GM12874 (cell line): ENCODE data around the gene CDT1.

Experiments
- TF ChIP-seq, protein P1 (sequence below): IDR thresholded peaks from 2 replicates; pipeline ENCODE4 v1.5.1; 2011; ENCODE audit warnings: low read depth, mild to moderate bottlenecking, control low read depth, low read length, moderate library complexity; ENCODE audit not compliant: insufficient read depth

The CDT1 gene

DNA sequence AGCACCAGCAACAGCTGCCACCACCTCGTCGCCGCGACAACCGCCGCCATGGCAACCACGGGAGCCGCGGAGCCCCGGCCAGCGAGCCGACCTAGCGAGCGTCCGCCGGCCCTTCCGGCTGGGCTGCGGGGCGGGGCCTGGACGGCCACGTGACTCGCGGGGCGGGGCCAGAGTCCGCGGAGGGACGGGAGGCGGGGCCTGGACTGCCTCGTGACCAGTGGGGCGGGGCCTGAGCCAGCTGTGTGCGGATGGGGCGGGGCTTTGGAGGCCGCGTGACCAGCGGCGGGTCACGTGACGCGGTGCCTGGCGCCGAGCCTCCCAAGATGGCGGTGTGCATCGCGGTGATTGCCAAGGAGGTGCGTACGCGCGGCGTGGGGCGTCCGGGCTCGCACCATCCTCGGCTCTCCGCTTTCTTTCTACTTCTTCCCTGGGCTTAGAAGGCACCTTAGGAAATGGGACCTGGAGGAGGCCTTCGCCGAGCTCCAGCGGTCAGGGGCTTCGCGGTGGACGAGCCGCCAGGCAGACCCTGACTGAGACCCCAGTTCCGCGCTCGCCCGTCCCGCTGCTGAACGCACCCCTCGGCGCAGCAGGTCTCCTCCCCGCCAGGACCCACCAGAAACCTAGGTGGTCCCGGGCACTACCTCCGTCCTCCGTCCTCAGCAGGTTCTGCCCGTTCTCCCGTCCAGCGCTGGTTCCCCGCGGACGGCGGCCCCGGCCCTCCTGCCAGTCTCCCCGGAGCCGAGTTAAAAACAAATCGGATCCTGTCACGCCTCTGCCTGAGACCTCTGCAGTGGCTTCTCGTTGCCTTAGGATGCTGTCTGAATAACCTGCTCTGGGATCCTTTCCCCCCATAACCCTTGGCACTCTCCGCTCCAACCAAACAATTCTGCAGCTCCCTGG, 53.5 kb downstream of the CDT1 start, which contains the start of the genes GALNS and TRAPPC2L:
GALNS (minus strand) TSS at position 120 of the 900 bp plus-strand sequence; CDS start at position 50, 70 bp downstream.
TRAPPC2L (plus strand) TSS at position 300 of the 900 bp plus-strand sequence; CDS start at position 324, 24 bp downstream.
- TF ChIP-seq, protein P1, sequence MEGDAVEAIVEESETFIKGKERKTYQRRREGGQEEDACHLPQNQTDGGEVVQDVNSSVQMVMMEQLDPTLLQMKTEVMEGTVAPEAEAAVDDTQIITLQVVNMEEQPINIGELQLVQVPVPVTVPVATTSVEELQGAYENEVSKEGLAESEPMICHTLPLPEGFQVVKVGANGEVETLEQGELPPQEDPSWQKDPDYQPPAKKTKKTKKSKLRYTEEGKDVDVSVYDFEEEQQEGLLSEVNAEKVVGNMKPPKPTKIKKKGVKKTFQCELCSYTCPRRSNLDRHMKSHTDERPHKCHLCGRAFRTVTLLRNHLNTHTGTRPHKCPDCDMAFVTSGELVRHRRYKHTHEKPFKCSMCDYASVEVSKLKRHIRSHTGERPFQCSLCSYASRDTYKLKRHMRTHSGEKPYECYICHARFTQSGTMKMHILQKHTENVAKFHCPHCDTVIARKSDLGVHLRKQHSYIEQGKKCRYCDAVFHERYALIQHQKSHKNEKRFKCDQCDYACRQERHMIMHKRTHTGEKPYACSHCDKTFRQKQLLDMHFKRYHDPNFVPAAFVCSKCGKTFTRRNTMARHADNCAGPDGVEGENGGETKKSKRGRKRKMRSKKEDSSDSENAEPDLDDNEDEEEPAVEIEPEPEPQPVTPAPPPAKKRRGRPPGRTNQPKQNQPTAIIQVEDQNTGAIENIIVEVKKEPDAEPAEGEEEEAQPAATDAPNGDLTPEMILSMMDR = no peak

DNA sequence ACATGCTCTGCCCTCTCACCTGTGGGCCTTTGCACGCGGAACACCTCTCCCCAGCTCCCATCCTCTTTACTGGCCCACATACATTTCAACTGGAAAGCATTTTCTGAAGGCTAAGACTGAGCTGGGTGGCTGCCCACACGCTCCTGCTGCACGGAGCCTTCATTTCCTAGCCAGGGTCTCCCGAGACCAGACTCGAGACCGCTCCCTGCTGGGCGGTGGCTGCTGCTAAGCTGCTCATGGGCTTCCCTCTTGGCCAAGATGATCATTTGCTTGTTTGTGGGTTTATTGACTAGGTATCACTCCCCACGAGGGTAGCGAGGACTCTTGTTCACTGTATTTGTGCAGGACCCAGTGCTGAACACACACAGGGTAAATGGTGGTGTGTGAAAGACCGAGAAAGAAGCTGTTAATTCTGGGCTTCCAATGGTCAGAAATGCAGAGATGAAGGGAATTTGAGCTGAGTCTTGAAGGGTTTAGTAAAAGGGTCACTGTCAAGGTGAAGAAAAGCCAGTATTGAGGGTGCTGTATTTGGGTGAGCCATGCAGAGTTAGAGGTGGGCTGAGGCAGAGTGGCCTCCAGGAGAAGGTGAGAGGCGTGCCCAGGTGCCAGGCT, 54.2 kb downstream of the CDT1 start:
- TF ChIP-seq, protein P1 = peak; percentile 85
